WI38 (cell line): ENCODE results near the gene DACT2.

Experiments
- H3K4me3 ChIP-seq: 2 replicates; pipeline ENCODE4 v1.5.1; 2011; ENCODE audit warnings: low read depth, mild to moderate bottlenecking, control low read depth, low read length
- TF ChIP-seq, protein P1 (sequence below): IDR thresholded peaks from 2 replicates; pipeline ENCODE4 v1.5.1; 2012; ENCODE audit warnings: low read depth, mild to moderate bottlenecking, control low read depth, low read length

The DACT2 gene

DNA sequence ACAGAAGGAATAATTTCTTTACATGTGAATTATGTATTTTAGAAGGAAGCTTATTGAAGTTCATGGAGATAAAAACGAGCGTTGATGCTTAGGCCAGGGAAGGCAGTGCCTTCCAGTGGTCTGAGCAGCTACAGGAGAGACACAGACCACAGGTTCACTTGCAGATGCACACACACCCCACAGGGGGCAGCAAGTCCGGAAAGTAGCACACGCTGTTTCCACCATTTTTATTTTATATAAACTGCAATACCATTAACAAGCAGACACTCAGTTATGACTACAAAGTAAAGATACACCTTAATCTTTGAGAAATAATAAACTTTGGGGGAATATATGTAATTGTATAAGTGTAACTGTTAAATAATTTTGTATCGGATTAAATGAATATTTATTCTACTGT, 13.5 kb upstream of the DACT2 start:
- no peak overlapping the region for H3K4me3 ChIP-seq
- TF ChIP-seq, protein P1, sequence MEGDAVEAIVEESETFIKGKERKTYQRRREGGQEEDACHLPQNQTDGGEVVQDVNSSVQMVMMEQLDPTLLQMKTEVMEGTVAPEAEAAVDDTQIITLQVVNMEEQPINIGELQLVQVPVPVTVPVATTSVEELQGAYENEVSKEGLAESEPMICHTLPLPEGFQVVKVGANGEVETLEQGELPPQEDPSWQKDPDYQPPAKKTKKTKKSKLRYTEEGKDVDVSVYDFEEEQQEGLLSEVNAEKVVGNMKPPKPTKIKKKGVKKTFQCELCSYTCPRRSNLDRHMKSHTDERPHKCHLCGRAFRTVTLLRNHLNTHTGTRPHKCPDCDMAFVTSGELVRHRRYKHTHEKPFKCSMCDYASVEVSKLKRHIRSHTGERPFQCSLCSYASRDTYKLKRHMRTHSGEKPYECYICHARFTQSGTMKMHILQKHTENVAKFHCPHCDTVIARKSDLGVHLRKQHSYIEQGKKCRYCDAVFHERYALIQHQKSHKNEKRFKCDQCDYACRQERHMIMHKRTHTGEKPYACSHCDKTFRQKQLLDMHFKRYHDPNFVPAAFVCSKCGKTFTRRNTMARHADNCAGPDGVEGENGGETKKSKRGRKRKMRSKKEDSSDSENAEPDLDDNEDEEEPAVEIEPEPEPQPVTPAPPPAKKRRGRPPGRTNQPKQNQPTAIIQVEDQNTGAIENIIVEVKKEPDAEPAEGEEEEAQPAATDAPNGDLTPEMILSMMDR: no peak

DNA sequence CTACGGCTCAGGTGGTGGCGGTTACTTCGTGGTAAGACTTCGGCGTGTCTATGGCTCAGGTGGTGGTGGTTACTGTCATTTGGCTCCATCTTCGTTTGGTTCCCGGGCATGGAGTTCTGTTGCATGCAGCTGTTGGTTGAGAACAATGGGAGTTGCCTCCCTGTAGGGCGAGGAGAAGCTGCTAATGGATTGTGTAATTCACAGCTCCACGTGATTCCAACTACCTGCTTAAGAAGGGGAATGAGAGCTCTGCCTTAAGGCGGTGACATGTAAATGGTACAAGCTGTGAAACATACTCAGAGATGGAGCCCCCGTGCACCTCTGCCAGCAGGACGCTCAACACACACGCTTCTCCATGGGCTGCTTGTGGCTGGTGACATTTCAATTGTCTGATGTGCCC, 12.4 kb upstream of the DACT2 start:
- TF ChIP-seq, protein P1: no peak
- H3K4me3 ChIP-seq: no peak overlapping the region

DNA sequence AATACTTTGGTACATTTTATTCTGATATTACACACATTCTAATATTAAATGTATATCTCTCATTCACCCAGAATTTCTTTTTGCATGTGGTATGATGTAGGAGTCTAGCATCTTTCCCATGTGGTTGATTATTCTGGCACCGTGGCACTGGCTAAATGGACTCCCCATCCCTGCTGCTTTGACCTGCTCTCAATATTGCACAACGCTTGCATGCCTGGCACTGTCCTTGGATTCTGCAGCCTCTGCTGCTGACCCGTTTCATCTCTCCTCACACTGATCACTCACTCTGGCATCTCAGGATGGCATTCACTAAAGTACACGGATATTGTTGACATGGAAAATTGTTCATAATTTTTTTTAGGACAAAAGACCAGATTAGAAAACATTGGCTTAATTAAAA, 11.5 kb upstream of the DACT2 start:
- TF ChIP-seq, protein P1: no peak
- no peak overlapping the region for H3K4me3 ChIP-seq

DNA sequence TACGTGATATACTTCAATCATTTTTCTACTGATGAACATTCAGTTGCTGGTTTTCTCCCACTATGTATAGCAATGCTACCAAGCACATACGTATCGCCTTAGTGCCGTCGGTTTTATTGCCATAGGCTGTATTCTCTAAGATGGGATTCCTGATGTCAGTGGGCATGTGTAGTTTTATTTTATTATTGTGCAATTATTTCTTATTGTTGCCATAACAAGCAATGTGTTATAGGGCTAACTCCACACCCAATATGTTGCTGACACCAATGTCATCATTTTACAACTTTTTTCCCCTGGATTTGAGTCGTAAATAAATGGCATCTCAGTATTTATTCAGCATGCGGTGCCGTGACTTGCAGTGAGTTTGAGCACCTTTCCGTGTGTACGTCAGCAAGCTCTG, 10.8 kb upstream of the DACT2 start:
- TF ChIP-seq, protein P1: no peak
- H3K4me3 ChIP-seq: no peak overlapping the region

DNA sequence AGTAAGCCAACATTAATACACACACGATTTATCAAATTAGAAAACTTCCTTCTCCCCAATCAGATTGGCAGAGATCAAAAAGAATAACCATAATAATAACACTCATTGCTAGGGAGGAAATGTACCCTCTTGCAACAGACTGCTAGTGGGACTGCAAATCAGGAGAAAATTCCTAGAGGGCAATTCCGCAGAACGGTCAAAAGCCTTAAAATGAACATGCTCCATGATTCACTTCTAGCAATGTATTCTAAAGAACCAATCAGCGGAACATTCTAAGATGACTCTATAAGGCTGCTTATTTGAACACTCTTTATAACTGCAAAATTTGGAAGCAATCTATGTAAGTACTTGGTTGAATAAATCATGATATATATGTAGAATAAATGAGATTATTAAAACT, 8.5 kb upstream of the DACT2 start:
- TF ChIP-seq, protein P1: no peak
- no peak overlapping the region for H3K4me3 ChIP-seq

DNA sequence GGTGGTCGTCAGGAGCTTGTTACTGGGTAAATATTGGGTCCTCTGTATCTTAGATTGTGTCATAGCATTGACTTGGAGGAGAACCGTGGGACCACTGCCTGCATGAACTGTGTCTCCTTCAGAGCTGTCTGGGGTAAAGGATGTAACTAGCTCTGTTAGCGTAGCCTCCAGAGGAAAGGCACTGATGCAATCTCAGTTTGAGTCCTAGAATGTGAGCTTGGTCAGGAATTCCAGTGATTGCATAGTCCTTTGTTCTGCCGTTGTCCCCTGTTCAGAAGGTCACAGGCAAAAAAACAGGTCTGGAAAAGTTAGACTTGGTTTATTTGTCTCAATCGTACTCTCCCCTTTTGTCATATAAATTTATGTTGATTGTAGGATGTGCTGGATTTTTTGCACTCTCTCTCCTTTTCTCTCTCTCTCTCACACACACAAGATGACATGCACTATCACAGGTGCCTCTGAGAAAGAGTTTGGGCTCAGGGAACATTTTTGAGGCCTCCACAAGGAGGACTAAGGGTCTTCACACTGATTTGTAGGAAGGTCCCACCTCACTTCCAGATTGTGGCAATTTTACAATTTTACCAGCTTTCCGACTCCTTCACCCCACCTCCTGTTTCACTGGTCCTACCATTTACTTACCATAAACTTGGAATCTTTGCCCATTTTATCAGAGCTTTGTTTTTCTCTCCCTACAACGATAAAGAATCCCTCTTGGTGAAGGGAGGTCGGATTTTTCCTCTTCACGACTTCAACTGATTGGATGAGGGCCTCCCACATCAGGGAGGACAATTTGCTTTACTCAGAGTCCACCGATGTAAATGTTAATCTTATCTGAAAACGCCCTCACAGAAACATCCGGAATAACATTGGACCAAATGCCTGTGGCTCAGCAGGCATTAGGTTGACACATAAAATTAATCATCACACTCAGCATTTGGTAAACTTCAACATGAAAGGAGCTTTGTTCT, 7.0 kb upstream of the DACT2 start:
- TF ChIP-seq, protein P1: no peak
- H3K4me3 ChIP-seq: no peak overlapping the region

DNA sequence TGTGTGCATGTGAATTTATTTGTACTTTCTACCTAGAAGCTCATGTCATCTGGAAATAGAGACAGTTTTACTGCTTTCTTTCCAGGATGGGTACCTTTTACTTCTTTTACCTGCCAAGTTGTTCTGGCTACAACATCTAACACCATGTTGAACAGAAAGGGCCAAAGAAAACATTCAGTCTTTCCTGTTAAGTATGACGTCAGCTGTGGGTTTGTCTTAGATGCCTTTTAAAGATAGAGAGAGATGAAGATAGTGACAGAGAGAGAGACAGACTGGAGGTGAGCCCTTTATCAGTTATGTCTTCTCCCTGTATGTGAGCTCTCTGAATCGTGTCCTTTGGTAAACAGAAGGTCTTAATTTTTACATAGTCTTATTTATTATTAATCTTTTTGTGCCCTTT, 3.4 kb upstream of the DACT2 start:
- H3K4me3 ChIP-seq: no peak overlapping the region
- TF ChIP-seq, protein P1: no peak
